Epidermal melanocyte (primary cell): ENCODE results near the gene TRIM31.

Experiments
- DNase-seq: peaks from one replicate; pipeline ENCODE4 v3.0.0; 2011; ENCODE audit warnings: low spot score; ENCODE audit not compliant: insufficient read length

The TRIM31 gene

GRCh38 chr6:30055513-30055912, 57.4 kb downstream of the TRIM31 start:
- DNase-seq: no peak

- DNase-seq: no peak
These were observed 59.2 kb downstream of the TRIM31 start for GRCh38 chr6:30053682-30054081.
